ENCODE measurements around the gene GPSM3. TPM values are rescaled to one million over a fixed set of nuclear protein-coding genes. Genes with fewer than 3 reads are reported as not detected.
A peak's percentile ranks its signal among the peaks of the same experiment; 100 is the strongest.
"Not testable (repeated sequence)": the region's sequence is repeated elsewhere in the genome, so short reads cannot be mapped to it uniquely, and the experiment has no call there.

GPSM3 gene
- total RNA-seq, 6 experiments from 2014 or later, result 4.0 to 10.1 (median 7.6) TPM

- Mint-ChIP-seq H3K9me3 (no peaks in the 10 kb centered on the region), H3K36me3 (ENCODE audit: low read depth) (no peaks in the 10 kb centered on the region), H3K27ac (peak overlapping the region; percentile 100), H3K27me3 (ENCODE audit: insufficient read depth) (peaks cover 5% of the 10 kb centered on the region), H3K4me1 (ENCODE audit: low read depth) (peaks cover 42% of the 10 kb centered on the region), H3K4me3 (peak overlapping the region; percentile 95)
- DNase-seq, result peak; percentile 51
- peak; percentile 21; the same call in 1 of the 2 replicates for TF ChIP-seq CTCF (IDR thresholded peaks at IDR 0.05)
Observed at GRCh38 chr6:32195902-32196681, 3.6 kb upstream of the GPSM3 start.

- Mint-ChIP-seq H3K27me3 (ENCODE audit: insufficient read depth) (peaks cover under 1% of the 10 kb centered on the region), H3K4me3 (peak overlapping the region; percentile 95), H3K27ac (peak overlapping the region; percentile 100), H3K4me1 (ENCODE audit: low read depth) (peaks cover 42% of the 10 kb centered on the region), H3K9me3 (no peaks in the 10 kb centered on the region), H3K36me3 (ENCODE audit: low read depth) (no peaks in the 10 kb centered on the region)
- peak; percentile 67 for TF ChIP-seq CTCF (IDR thresholded peaks at IDR 0.05)
- DNase-seq, result peak; percentile 100
Observed at GRCh38 chr6:32195652-32195901, 3.1 kb upstream of the GPSM3 start.

GRCh38 chr6:32194825-32195651 is 2.6 kb upstream of the GPSM3 start:
- Mint-ChIP-seq H3K27me3 (ENCODE audit: insufficient read depth) (no peaks in the 10 kb centered on the region; the same call in 1 of the 2 replicates), H3K4me1 (ENCODE audit: low read depth) (peaks cover 42% of the 10 kb centered on the region), H3K9me3 (no peaks in the 10 kb centered on the region), H3K27ac (peak overlapping the region; percentile 96), H3K36me3 (ENCODE audit: low read depth) (no peaks in the 10 kb centered on the region), H3K4me3 (peak overlapping the region; percentile 88)
- peak; percentile 72 for TF ChIP-seq CTCF (IDR thresholded peaks at IDR 0.05)
- DNase-seq, result peak; percentile 68

GRCh38 chr6:32194388-32194787 is 1.9 kb upstream of the GPSM3 start:
- Mint-ChIP-seq H3K4me1 (ENCODE audit: low read depth) (peaks cover 42% of the 10 kb centered on the region), H3K9me3 (no peaks in the 10 kb centered on the region), H3K27me3 (ENCODE audit: insufficient read depth) (no peaks in the 10 kb centered on the region; the same call in 1 of the 2 replicates), H3K4me3 (peak overlapping the region; percentile 88; the same call in 1 of the 2 replicates), H3K27ac (peak overlapping the region; percentile 96), H3K36me3 (ENCODE audit: low read depth) (no peaks in the 10 kb centered on the region)
- no peak for TF ChIP-seq CTCF (IDR thresholded peaks at IDR 0.05)
- DNase-seq, result no peak

- H3K4me3 Mint-ChIP-seq, result peak overlapping the region; percentile 18; the same call in 1 of the 2 replicates
- peaks cover 53% of the 10 kb centered on the region for H3K4me1 Mint-ChIP-seq (ENCODE audit: low read depth)
- not testable (repeated sequence) for DNase-seq; H3K36me3 Mint-ChIP-seq (ENCODE audit: low read depth); H3K9me3 Mint-ChIP-seq; H3K27me3 Mint-ChIP-seq (ENCODE audit: insufficient read depth)
- peak overlapping the region; percentile 86 for H3K27ac Mint-ChIP-seq
Observed at GRCh38 chr6:32193096-32193495, 653 bp upstream of the GPSM3 start.

Measured in HFFc6 (cell line).